Measurements from ENCODE around the gene TXNDC5.

The TXNDC5 gene

GRCh38 chr6:7848229-7848628 lies 62.4 kb downstream of the TXNDC5 start:
- DNase-seq, result no peak

- DNase-seq, result no peak
Observed at GRCh38 chr6:7846966-7847818, 63.4 kb downstream of the TXNDC5 start.

GRCh38 chr6:7841781-7842468 lies 68.7 kb downstream of the TXNDC5 start:
- no peak for DNase-seq

- DNase-seq, result no peak
Observed at GRCh38 chr6:7836371-7837026, 74.1 kb downstream of the TXNDC5 start.

GRCh38 chr6:7833751-7834070 lies 76.9 kb downstream of the TXNDC5 start:
- no peak for DNase-seq

GRCh38 chr6:7832904-7833750 lies 77.5 kb downstream of the TXNDC5 start:
- DNase-seq, result no peak

Measured in NCI-H510A (cell line).